HG03469 (cell line): ENCODE measurements around the gene MST1.

ENCODE experiments used
- ATAC-seq: cut with Tn5 transposase; IDR thresholded peaks from one replicate; pipeline ENCODE4 v1.9.1; 2021; ENCODE audit warnings: mild to moderate bottlenecking, moderate library complexity, moderate number of reproducible peaks; ENCODE audit not compliant: unreplicated experiment

MST1 gene

GRCh38 chr3:49718858-49719213 lies 29.6 kb upstream of the MST1 start:
- ATAC-seq = no peak

GRCh38 chr3:49717959-49718857 lies 28.9 kb upstream of the MST1 start:
- ATAC-seq = no peak

- no peak for ATAC-seq
These were observed 28.1 kb upstream of the MST1 start for GRCh38 chr3:49717211-49717958.

GRCh38 chr3:49716691-49717210 lies 27.5 kb upstream of the MST1 start:
- no peak for ATAC-seq

- ATAC-seq = no peak
These were observed 26.9 kb upstream of the MST1 start for GRCh38 chr3:49716169-49716568.

- ATAC-seq = no peak
These were observed 26.4 kb upstream of the MST1 start for GRCh38 chr3:49715611-49716121.

GRCh38 chr3:49714728-49715550 lies 25.7 kb upstream of the MST1 start:
- ATAC-seq = no peak

GRCh38 chr3:49713336-49714105 lies 24.2 kb upstream of the MST1 start:
- ATAC-seq = no peak

- no peak for ATAC-seq
These were observed 23.5 kb upstream of the MST1 start for GRCh38 chr3:49712631-49713317.

- no peak for ATAC-seq
These were observed 22.9 kb upstream of the MST1 start for GRCh38 chr3:49712166-49712565.

GRCh38 chr3:49711489-49711888 lies 22.2 kb upstream of the MST1 start:
- ATAC-seq = no peak

GRCh38 chr3:49709852-49710251 lies 20.6 kb upstream of the MST1 start:
- ATAC-seq = no peak

- ATAC-seq = no peak
These were observed 17.8 kb upstream of the MST1 start for GRCh38 chr3:49707113-49707480.

- ATAC-seq = no peak
These were observed 17.3 kb upstream of the MST1 start for GRCh38 chr3:49706456-49707112.

GRCh38 chr3:49705390-49705960 lies 16.2 kb upstream of the MST1 start:
- ATAC-seq = no peak

GRCh38 chr3:49704629-49705028 lies 15.4 kb upstream of the MST1 start:
- ATAC-seq = no peak

GRCh38 chr3:49703956-49704355 lies 14.7 kb upstream of the MST1 start:
- no peak for ATAC-seq

GRCh38 chr3:49703443-49703927 lies 14.2 kb upstream of the MST1 start:
- ATAC-seq = no peak

GRCh38 chr3:49702672-49703071 lies 13.4 kb upstream of the MST1 start:
- ATAC-seq = no peak
